HEK293 (cell line): Measurements from ENCODE around the gene HIGD1A.

Experiments used
- CTCF ChIP-seq: fragments of 450-650 bp; formaldehyde crosslinking; IDR thresholded peaks from 2 replicates; pipeline ENCODE4 v1.5.1; 2016; ENCODE audit warnings: missing biosample characterization, missing genetic modification characterization
- SETDB1 ChIP-seq: IDR thresholded peaks from one replicate; pipeline ENCODE4 v1.6.1; 2017; ENCODE audit warnings: mild to moderate bottlenecking, low read length, moderate library complexity, mixed read lengths; ENCODE audit not compliant: insufficient read length
- ZBTB17 ChIP-seq: fragments of 450-650 bp; formaldehyde crosslinking; IDR thresholded peaks from 2 replicates; pipeline ENCODE4 v1.5.1; 2016; ENCODE audit warnings: missing biosample characterization, missing genetic modification characterization
- ZNF175 ChIP-seq: fragments of 450-650 bp; formaldehyde crosslinking; IDR thresholded peaks from 2 replicates; pipeline ENCODE4 v1.5.1; 2016; ENCODE audit warnings: missing biosample characterization, missing genetic modification characterization
- ZNF184 ChIP-seq: fragments of 450-650 bp; IDR thresholded peaks from 2 replicates; pipeline ENCODE4 v1.5.1; 2018; ENCODE audit warnings: missing biosample characterization, mild to moderate bottlenecking, missing genetic modification characterization
- ZNF223 ChIP-seq: fragments of 450-650 bp; formaldehyde crosslinking; IDR thresholded peaks from 2 replicates; pipeline ENCODE4 v1.5.1; 2016; ENCODE audit warnings: missing biosample characterization, missing genetic modification characterization
- ZNF311 ChIP-seq: fragments of 450-650 bp; formaldehyde crosslinking; IDR thresholded peaks from 2 replicates; pipeline ENCODE4 v1.5.1; 2017; ENCODE audit warnings: missing biosample characterization, missing genetic modification characterization, borderline replicate concordance
- ZNF416 ChIP-seq: fragments of 450-650 bp; formaldehyde crosslinking; IDR thresholded peaks from 2 replicates; pipeline ENCODE4 v1.5.1; 2016; ENCODE audit warnings: missing biosample characterization, missing genetic modification characterization
- ZNF426 ChIP-seq: fragments of 450-650 bp; formaldehyde crosslinking; IDR thresholded peaks from 2 replicates; pipeline ENCODE4 v1.5.1; 2017; ENCODE audit warnings: missing biosample characterization, missing genetic modification characterization, mild to moderate bottlenecking, inconsistent platforms, moderate library complexity
- ZSCAN30 ChIP-seq: fragments of 450-650 bp; IDR thresholded peaks from 2 replicates; pipeline ENCODE4 v1.5.1; 2018; ENCODE audit warnings: missing biosample characterization, mild to moderate bottlenecking, missing genetic modification characterization, moderate library complexity

DNA sequence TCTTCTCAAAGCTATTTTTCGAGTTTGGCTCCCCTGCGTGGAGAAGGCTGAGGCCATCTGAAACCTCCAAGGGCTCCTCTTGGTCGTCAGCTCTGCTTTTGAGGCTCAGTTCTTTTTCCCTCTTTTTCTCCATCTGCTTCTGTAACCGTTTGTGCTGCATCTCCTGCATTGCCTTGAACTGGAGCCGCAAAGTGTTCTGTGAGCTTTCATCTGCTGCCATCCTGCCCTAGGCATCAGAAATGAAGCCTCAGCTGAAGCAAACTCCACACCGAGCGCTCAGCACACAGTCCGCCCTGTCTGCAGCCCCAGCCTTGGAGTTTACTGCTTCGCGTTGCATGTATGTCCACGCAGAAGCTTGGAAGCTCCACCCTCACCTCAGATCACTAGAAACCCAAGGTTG, 46.2 kb downstream of the HIGD1A start:
- TF ChIP-seq ZBTB17 (tag by site-specific recombination) = no peak
- no peak for TF ChIP-seq ZNF311
- TF ChIP-seq ZNF426 (tag by site-specific recombination) = no peak
- TF ChIP-seq CTCF (tag by site-specific recombination) = no peak
- TF ChIP-seq SETDB1 = no peak
- no peak for TF ChIP-seq ZNF416
- no peak for TF ChIP-seq ZNF175 (tag by site-specific recombination)
- no peak for TF ChIP-seq ZSCAN30 (tag by site-specific recombination)
- TF ChIP-seq ZNF223 = no peak
- no peak for TF ChIP-seq ZNF184 (tag by site-specific recombination)
